Activated naive CD8-positive, alpha-beta T cell treated with anti-CD3 and anti-CD28 coated beads, Interleukin-2, amount 50 U/mL, for 24 hours (primary cell): ENCODE data around the gene AK4.
"Not testable (repeated sequence)": the region's sequence is repeated elsewhere in the genome, so short reads cannot be mapped to it uniquely, and the experiment has no call there.

ENCODE experiments used
- ATAC-seq: fragments of 150-1000 bp; cut with Tn5 transposase; one replicate; pipeline ENCODE4 v1.10.0; 2021
- DNase-seq: peaks from one replicate; pipeline ENCODE4 v3.0.0; 2021
- H3K27ac Mint-ChIP-seq: one replicate; pipeline ENCODE4 v1.8.0; 2021; ENCODE audit warnings: mild to moderate bottlenecking, mixed read lengths
- H3K27me3 Mint-ChIP-seq: one replicate; pipeline ENCODE4 v1.8.0; 2021; ENCODE audit warnings: mixed read lengths
- H3K36me3 Mint-ChIP-seq: one replicate; pipeline ENCODE4 v1.8.0; 2021; ENCODE audit warnings: low read depth, mixed read lengths
- H3K4me1 Mint-ChIP-seq: one replicate; pipeline ENCODE4 v1.8.0; 2021; ENCODE audit warnings: mixed read lengths
- H3K4me3 Mint-ChIP-seq: one replicate; pipeline ENCODE4 v1.8.0; 2021; ENCODE audit warnings: mild to moderate bottlenecking, moderate library complexity, mixed read lengths
- H3K9me3 Mint-ChIP-seq: one replicate; pipeline ENCODE4 v1.8.0; 2021; ENCODE audit warnings: mixed read lengths

Gene AK4

DNA sequence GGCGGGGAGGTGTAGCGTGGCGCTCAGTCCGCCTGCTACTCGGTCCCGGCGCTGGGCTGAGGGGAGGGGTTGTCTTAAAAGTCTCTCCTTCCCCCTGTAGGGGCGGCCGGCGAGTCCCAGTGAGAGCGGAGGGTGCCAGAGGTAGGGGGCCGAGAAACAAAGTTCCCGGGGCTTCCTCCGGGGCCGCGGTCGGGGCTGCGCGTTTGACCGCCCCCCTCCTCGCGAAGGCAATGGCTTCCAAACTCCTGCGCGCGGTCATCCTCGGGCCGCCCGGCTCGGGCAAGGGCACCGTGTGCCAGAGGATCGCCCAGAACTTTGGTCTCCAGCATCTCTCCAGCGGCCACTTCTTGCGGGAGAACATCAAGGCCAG is at the start of gene AK4:
TSS of gene AK4 (plus strand) at position 26 of the 370 bp plus-strand sequence. CDS start at position 231, 205 bp downstream.
- not testable (repeated sequence) for H3K9me3 Mint-ChIP-seq, DNase-seq
- Mint-ChIP-seq H3K4me1 (peaks cover 20% of the 10 kb centered on the region), H3K27me3 (peaks cover 50% of the 10 kb centered on the region), H3K36me3 (peaks cover 15% of the 10 kb centered on the region), H3K4me3 (peak within 1 kb of the TSS; percentile 75), H3K27ac (peak within 1 kb of the TSS; percentile 85)
- peak; percentile 2 for ATAC-seq

DNA sequence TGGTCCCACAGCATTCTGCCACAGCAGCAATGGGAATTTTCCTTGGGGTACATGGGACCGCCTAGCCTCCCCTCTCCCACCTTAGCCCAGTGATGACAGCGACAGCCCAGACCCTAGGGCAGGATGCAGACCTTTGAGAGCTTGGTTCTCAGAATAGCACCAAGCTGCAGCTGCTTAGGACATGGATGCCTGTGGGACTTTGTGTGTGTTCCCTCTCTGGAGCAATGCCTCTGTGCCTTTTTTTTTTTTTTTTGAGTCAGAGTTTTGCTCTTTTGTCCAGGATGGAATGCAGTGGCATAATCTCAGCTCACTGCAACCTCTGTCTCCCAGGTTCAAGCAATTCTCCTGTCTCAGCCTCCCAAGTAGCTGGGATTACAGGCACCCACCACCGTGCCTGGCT is 44.2 kb upstream of the AK4 start:
- ATAC-seq (no peak), DNase-seq (no peak)
- no peak overlapping the region for H3K4me3 Mint-ChIP-seq
- no peak overlapping the region for H3K27ac Mint-ChIP-seq
- H3K9me3 Mint-ChIP-seq: peaks cover 14% of the 10 kb centered on the region
- H3K27me3 Mint-ChIP-seq: no peaks in the 10 kb centered on the region
- no peaks in the 10 kb centered on the region for H3K4me1 Mint-ChIP-seq
- H3K36me3 Mint-ChIP-seq: peaks cover 1% of the 10 kb centered on the region

GRCh38 chr1:65104854-65105534 is 43.0 kb upstream of the AK4 start:
- ATAC-seq: no peak
- H3K4me1 Mint-ChIP-seq: no peaks in the 10 kb centered on the region
- H3K27me3 Mint-ChIP-seq: no peaks in the 10 kb centered on the region
- H3K27ac Mint-ChIP-seq: no peak overlapping the region
- no peak for DNase-seq
- peaks cover 1% of the 10 kb centered on the region for H3K36me3 Mint-ChIP-seq
- peaks cover 9% of the 10 kb centered on the region for H3K9me3 Mint-ChIP-seq
- H3K4me3 Mint-ChIP-seq: no peak overlapping the region

DNA sequence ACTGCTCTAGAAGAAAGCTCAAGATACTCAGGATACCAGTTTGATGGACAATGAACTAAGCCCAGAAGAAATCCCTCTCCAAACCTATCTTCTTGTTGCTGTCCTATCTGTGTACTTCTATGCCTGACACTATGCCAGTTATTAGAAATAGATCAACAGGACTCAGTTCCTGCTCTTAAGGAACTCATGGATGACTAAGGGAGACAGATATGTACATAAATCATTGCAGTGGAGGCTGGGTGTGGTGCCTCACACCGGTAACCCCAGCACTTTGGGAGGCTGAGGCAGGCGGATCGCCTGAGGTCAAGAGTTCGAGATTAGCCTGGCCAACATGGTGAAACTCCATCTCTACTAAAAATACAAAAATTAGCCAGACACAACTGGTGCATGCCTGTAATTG is 42.4 kb upstream of the AK4 start:
- Mint-ChIP-seq H3K4me3 (no peak overlapping the region), H3K27me3 (no peaks in the 10 kb centered on the region), H3K27ac (no peak overlapping the region), H3K4me1 (no peaks in the 10 kb centered on the region), H3K9me3 (peaks cover 4% of the 10 kb centered on the region), H3K36me3 (no peaks in the 10 kb centered on the region)
- DNase-seq: no peak
- ATAC-seq: no peak

DNA sequence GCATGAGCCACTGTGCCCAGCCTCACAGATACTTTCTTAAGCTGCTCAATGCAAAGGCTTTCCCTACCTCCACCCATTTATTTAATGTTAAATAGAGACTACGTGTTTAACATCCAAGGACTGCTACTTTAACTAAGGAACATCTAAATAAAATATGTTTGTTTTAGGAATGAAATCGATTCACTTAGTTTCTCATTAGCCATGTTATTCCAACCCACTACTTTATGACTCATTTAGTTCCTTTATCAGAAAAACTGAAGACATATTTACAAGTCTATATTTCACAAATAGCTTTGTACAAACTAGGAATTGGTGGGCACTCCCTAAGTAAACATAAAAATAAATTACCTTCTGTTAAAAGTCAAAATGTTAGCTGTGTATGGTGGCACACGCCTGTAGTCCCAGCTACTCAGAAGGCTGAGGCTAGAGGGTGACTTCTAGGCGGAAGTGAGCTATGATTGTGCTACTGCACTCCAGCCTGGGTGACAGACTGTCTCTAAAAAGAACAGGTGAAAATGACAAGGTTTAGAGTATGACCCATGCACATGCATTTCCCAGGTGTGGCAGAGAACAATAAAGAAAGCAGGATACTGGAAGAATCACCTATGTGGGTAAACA is 39.9 kb upstream of the AK4 start:
- no peak overlapping the region for H3K4me3 Mint-ChIP-seq
- no peak overlapping the region for H3K27ac Mint-ChIP-seq
- no peaks in the 10 kb centered on the region for H3K4me1 Mint-ChIP-seq
- peaks cover 1% of the 10 kb centered on the region for H3K27me3 Mint-ChIP-seq
- ATAC-seq (no peak), DNase-seq (no peak)
- no peaks in the 10 kb centered on the region for H3K9me3 Mint-ChIP-seq
- no peaks in the 10 kb centered on the region for H3K36me3 Mint-ChIP-seq

DNA sequence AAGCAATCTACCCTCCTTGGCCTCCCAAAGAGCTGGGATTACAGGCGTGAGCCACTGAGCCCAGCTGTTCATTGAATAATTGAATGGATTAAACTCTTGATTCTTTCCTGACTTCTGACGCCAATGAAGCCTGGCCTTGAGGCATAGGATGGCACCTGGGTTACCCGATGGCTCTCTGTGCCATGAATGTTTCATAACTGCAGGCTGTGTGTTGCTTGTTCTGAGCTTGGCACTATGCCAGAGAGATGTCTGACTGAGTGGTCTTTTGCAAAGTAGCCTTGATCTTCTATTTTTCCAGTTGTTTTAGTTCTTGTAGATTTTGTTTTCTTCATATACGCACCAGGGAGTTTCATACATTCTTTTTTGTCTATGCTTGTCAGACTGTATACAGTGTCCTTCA is 38.5 kb upstream of the AK4 start:
- Mint-ChIP-seq H3K4me1 (no peaks in the 10 kb centered on the region), H3K27ac (no peak overlapping the region)

DNA sequence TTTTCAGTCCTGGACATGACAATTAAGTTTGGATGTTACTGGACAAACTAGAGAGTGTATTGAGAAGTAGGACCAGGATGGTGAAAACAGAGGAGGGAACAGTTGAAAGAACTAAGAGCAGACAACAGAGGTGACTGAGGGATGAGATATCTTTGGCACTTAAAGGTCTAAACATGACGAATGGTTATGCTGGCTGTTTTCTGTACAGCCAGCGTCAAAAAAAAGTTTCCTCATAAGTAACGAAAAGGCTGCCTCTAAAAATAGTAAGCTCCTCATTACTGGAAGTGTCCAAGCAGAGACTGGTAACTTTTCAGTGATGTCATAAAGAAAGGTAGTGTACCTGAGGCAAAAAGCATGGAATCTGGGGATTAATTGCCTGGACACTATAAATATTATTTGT is 35.2 kb upstream of the AK4 start:
- no peaks in the 10 kb centered on the region for H3K4me1 Mint-ChIP-seq
- ATAC-seq (no peak), DNase-seq (no peak)
- no peaks in the 10 kb centered on the region for H3K36me3 Mint-ChIP-seq
- H3K27me3 Mint-ChIP-seq: peaks cover 4% of the 10 kb centered on the region
- H3K27ac Mint-ChIP-seq: no peak overlapping the region
- no peaks in the 10 kb centered on the region for H3K9me3 Mint-ChIP-seq
- H3K4me3 Mint-ChIP-seq: no peak overlapping the region

More for the DNA sequence above, 38.5 kb upstream of the AK4 start:
- no peaks in the 10 kb centered on the region for H3K36me3 Mint-ChIP-seq
- no peak for ATAC-seq
- DNase-seq: no peak
- no peak overlapping the region for H3K4me3 Mint-ChIP-seq
- no peaks in the 10 kb centered on the region for H3K9me3 Mint-ChIP-seq
- H3K27me3 Mint-ChIP-seq: peaks cover 3% of the 10 kb centered on the region

DNA sequence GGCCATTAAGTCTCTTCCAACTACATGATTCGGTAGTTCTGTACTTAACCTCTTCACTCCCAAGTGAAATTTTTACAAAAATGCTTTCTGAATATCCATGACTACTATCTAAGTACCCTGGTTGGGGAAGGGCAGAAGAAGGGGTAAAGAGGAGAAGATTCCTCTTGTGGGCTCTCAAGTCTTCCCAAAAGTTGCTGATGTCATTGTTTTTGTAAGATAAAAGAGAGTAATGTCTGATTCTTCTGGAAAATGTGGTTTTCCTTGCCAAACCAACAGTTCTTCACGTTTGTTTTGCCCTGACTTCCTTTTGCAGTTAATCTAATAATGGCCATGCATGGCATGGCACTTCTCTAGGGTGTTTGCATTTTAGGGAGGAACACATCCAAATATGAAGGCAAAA is 34.7 kb upstream of the AK4 start:
- Mint-ChIP-seq H3K9me3 (no peaks in the 10 kb centered on the region), H3K36me3 (no peaks in the 10 kb centered on the region), H3K4me1 (no peaks in the 10 kb centered on the region), H3K27me3 (peaks cover 4% of the 10 kb centered on the region), H3K4me3 (no peak overlapping the region), H3K27ac (no peak overlapping the region)
- DNase-seq: no peak
- no peak for ATAC-seq

DNA sequence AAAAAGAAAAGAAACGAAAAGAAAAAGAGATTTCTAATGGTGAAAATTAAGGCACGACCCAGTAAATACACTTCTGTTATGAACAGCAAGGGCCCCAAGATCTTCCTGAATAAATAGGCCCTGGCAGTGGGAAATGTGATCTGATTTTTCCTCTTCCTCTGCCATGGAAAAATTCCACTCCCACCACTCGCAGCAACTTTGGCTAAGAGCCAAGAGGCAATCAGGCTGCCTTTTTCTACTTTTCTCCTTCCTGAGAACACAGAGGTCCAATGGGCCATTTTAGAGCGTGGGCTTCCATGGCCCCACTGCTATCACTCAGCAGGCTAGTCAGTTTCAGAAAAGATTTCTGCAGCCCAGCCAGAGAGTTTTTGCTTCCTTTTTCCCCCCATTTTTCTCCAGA is 33.7 kb upstream of the AK4 start:
- no peak for ATAC-seq
- Mint-ChIP-seq H3K27me3 (peaks cover 4% of the 10 kb centered on the region), H3K27ac (no peak overlapping the region), H3K9me3 (no peaks in the 10 kb centered on the region), H3K36me3 (no peaks in the 10 kb centered on the region), H3K4me1 (no peaks in the 10 kb centered on the region), H3K4me3 (no peak overlapping the region)
- no peak for DNase-seq

- H3K4me3 Mint-ChIP-seq: no peak overlapping the region
- no peak overlapping the region for H3K27ac Mint-ChIP-seq
- no peaks in the 10 kb centered on the region for H3K36me3 Mint-ChIP-seq
- no peaks in the 10 kb centered on the region for H3K4me1 Mint-ChIP-seq
- ATAC-seq (no peak), DNase-seq (no peak)
- H3K9me3 Mint-ChIP-seq: no peaks in the 10 kb centered on the region
- peaks cover 4% of the 10 kb centered on the region for H3K27me3 Mint-ChIP-seq
Observed at GRCh38 chr1:65119951-65120350, 28.1 kb upstream of the AK4 start.

DNA sequence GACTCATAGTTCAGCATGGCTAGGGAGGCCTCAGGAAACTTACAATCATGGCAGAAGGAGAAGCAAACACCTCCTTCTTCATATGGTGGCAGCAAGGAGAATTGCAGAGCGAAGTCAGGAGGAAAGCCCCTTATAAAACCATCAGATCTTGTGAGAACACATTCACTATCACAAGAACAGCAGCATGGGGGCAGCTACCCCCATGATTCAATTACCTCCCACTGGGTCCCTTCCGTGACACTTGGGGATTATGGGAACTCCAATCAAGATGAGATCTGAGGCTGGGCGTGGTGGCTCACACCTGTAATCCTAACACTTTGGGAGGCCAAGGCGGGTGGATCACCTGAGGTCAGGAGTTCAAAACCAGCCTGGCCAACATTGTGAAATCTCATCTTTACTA is 18.9 kb upstream of the AK4 start:
- not testable (repeated sequence) for ATAC-seq, H3K27ac Mint-ChIP-seq, H3K4me3 Mint-ChIP-seq, H3K36me3 Mint-ChIP-seq, H3K4me1 Mint-ChIP-seq, DNase-seq, H3K9me3 Mint-ChIP-seq
- H3K27me3 Mint-ChIP-seq: peaks cover 21% of the 10 kb centered on the region

DNA sequence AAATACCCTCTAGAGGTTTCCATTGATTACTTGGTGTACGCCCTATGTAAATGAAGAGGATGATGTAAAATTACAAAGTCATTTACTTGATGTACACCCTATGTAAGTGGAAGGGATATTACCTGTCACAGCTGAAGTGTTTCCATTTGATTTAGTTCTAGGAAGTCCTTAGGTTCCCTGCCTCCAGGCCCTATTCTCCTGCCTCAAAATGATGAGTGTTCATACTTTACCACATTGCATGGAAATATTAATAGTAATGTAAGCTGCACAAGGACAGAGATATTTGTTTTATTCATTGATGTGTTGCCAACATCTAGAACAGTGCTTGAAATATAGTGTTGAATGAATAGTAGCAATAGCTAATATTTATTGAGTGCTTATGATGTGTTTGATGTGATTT is 9.5 kb upstream of the AK4 start:
- H3K36me3 Mint-ChIP-seq: no peaks in the 10 kb centered on the region
- H3K4me1 Mint-ChIP-seq: no peaks in the 10 kb centered on the region
- no peak overlapping the region for H3K4me3 Mint-ChIP-seq
- ATAC-seq (no peak), DNase-seq (no peak)
- peaks cover 12% of the 10 kb centered on the region for H3K27me3 Mint-ChIP-seq
- H3K9me3 Mint-ChIP-seq: no peaks in the 10 kb centered on the region
- H3K27ac Mint-ChIP-seq: no peak overlapping the region

- H3K36me3 Mint-ChIP-seq, DNase-seq, H3K4me1 Mint-ChIP-seq: not testable (repeated sequence)
Observed at GRCh38 chr1:65139793-65140192, 8.2 kb upstream of the AK4 start.

GRCh38 chr1:65141394-65141793 is 6.6 kb upstream of the AK4 start:
- H3K27me3 Mint-ChIP-seq: peaks cover 33% of the 10 kb centered on the region
- DNase-seq (no peak), ATAC-seq (no peak)
- H3K4me1 Mint-ChIP-seq: no peaks in the 10 kb centered on the region
- no peaks in the 10 kb centered on the region for H3K9me3 Mint-ChIP-seq
- no peaks in the 10 kb centered on the region for H3K36me3 Mint-ChIP-seq
- H3K4me3 Mint-ChIP-seq: no peak overlapping the region
- H3K27ac Mint-ChIP-seq: no peak overlapping the region

More at GRCh38 chr1:65139793-65140192, 8.2 kb upstream of the AK4 start:
- not testable (repeated sequence) for H3K27ac Mint-ChIP-seq, H3K4me3 Mint-ChIP-seq, ATAC-seq, H3K9me3 Mint-ChIP-seq
- H3K27me3 Mint-ChIP-seq: peaks cover 19% of the 10 kb centered on the region

DNA sequence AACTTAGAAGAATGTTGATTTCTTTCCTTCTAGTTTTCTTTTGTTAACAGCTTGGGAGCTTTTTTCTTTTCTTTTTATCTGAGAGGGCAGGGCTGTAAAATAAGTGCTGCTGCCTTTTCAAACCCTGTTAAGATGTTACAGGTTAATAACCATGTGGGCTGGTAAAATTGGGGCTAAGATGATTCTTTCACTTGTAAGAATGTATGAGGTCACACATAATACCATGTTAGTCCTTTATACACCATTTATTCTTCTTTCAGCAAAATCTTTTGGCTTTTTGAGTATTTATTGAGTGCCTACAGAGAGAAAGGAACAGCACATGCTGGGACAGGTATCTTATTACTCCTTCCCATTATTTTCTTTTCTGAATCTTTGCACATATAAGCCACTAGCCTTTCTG is 6.1 kb upstream of the AK4 start:
- no peak for DNase-seq
- no peak overlapping the region for H3K4me3 Mint-ChIP-seq
- peaks cover 38% of the 10 kb centered on the region for H3K27me3 Mint-ChIP-seq
- H3K9me3 Mint-ChIP-seq: no peaks in the 10 kb centered on the region
- ATAC-seq: no peak
- H3K36me3 Mint-ChIP-seq: no peaks in the 10 kb centered on the region
- H3K27ac Mint-ChIP-seq: no peak overlapping the region
- peaks cover 3% of the 10 kb centered on the region for H3K4me1 Mint-ChIP-seq
